Trophoblast cell (in vitro differentiated cells and primary cell): ENCODE data around the gene DLGAP4.
"Not testable (repeated sequence)": the region's sequence is repeated elsewhere in the genome, so short reads cannot be mapped to it uniquely, and the experiment has no call there.

Source experiments
- DNase-seq, 2 donors: peaks; one replicate each; pipeline ENCODE4 v3.0.0-alpha.2; 2016
- H2AFZ ChIP-seq: 2 replicates; pipeline ENCODE4 v1.6.1; 2013; ENCODE audit warnings: low read length, moderate library complexity, mild to moderate bottlenecking; ENCODE audit not compliant: insufficient read depth, poor library complexity
- H2AK5ac ChIP-seq: 2 replicates; pipeline ENCODE4 v1.6.1; 2013; ENCODE audit warnings: mild to moderate bottlenecking, low read length
- H2BK120ac ChIP-seq: 2 replicates; pipeline ENCODE4 v1.6.1; 2013; ENCODE audit warnings: low read length, mild to moderate bottlenecking, moderate library complexity; ENCODE audit not compliant: insufficient read depth, poor library complexity
- H2BK12ac ChIP-seq: 2 replicates; pipeline ENCODE4 v1.6.1; 2013; ENCODE audit warnings: mild to moderate bottlenecking, low read length, moderate library complexity
- H2BK5ac ChIP-seq: 2 replicates; pipeline ENCODE4 v1.6.1; 2013; ENCODE audit warnings: low read length, low read depth, moderate library complexity, mild to moderate bottlenecking; ENCODE audit not compliant: poor library complexity
- H3K14ac ChIP-seq: 2 replicates; pipeline ENCODE4 v1.6.1; 2013; ENCODE audit warnings: mild to moderate bottlenecking, low read length
- H3K18ac ChIP-seq: 2 replicates; pipeline ENCODE4 v1.6.1; 2013; ENCODE audit warnings: mild to moderate bottlenecking, low read length
- H3K23ac ChIP-seq: 2 replicates; pipeline ENCODE4 v1.6.1; 2013; ENCODE audit warnings: low read length
- H3K27ac ChIP-seq: 2 replicates; pipeline ENCODE4 v1.5.1; 2013; ENCODE audit warnings: low read depth, mild to moderate bottlenecking, inconsistent platforms, low read length, moderate library complexity
- H3K27me3 ChIP-seq: 2 replicates; pipeline ENCODE4 v1.6.1; 2013; ENCODE audit warnings: inconsistent platforms, mild to moderate bottlenecking, low read length, moderate library complexity; ENCODE audit not compliant: insufficient read depth
- H3K36me3 ChIP-seq, 2 experiments: 1 replicate in 1 of 2; 2 replicates in 1 of 2; pipeline ENCODE4 v1.6.1; 2013; ENCODE audit warnings: low read length in 2 of 2, mild to moderate bottlenecking in 2 of 2, moderate library complexity in 1 of 2; ENCODE audit not compliant: insufficient read depth in 2 of 2, control insufficient read depth in 1 of 2
- H3K4ac ChIP-seq: 2 replicates; pipeline ENCODE4 v1.6.1; 2013; ENCODE audit warnings: low read depth, mild to moderate bottlenecking, low read length, moderate library complexity
- H3K4me1 ChIP-seq, 2 experiments: 1 replicate in 1 of 2; 2 replicates in 1 of 2; pipeline ENCODE4 v1.6.1; 2013; ENCODE audit warnings: low read length in 2 of 2, mild to moderate bottlenecking in 2 of 2, moderate library complexity in 1 of 2; ENCODE audit not compliant: insufficient read depth in 2 of 2, control insufficient read depth in 1 of 2
- H3K4me2 ChIP-seq: 2 replicates; pipeline ENCODE4 v1.6.1; 2013; ENCODE audit warnings: inconsistent platforms, mild to moderate bottlenecking, low read length, moderate library complexity
- H3K4me3 ChIP-seq: 2 replicates; pipeline ENCODE4 v1.5.1; 2013; ENCODE audit warnings: mild to moderate bottlenecking, low read depth, low read length, inconsistent platforms
- H3K79me1 ChIP-seq: one replicate; pipeline ENCODE4 v1.6.1; 2013; ENCODE audit warnings: low read length
- H3K79me2 ChIP-seq: 2 replicates; pipeline ENCODE4 v1.6.1; 2013; ENCODE audit warnings: low read length, mild to moderate bottlenecking; ENCODE audit not compliant: control insufficient read depth, insufficient read depth, poor library complexity
- H3K9ac ChIP-seq: 2 replicates; pipeline ENCODE4 v1.6.1; 2013; ENCODE audit warnings: mild to moderate bottlenecking, low read length
- H3K9me3 ChIP-seq: 2 replicates; pipeline ENCODE4 v1.6.1; 2013; ENCODE audit warnings: low read depth, mild to moderate bottlenecking, control low read depth, inconsistent platforms, low read length; ENCODE audit not compliant: insufficient read depth
- H4K12ac ChIP-seq: 2 replicates; pipeline ENCODE4 v1.6.1; 2013; ENCODE audit warnings: low read depth, mild to moderate bottlenecking, low read length, moderate library complexity
- H4K8ac ChIP-seq: 2 replicates; pipeline ENCODE4 v1.6.1; 2013; ENCODE audit warnings: low read depth, mild to moderate bottlenecking, low read length, moderate library complexity
- H4K91ac ChIP-seq: one replicate; pipeline ENCODE4 v1.6.1; 2013; ENCODE audit warnings: low read depth, mild to moderate bottlenecking, low read length, moderate library complexity
- WGBS: extraction: QIAGEN DNeasy Blood & Tissue Kit; methylation state at CpG from one replicate; pipeline ENCODE4 v1.1.7; 2013; ENCODE audit warnings: missing lambda C conversion rate; ENCODE audit not compliant: insufficient read length, insufficient coverage; ENCODE audit errors: extremely low coverage; 5-methylcytosine and 5-hydroxymethylcytosine counted together

DLGAP4 gene

DNA sequence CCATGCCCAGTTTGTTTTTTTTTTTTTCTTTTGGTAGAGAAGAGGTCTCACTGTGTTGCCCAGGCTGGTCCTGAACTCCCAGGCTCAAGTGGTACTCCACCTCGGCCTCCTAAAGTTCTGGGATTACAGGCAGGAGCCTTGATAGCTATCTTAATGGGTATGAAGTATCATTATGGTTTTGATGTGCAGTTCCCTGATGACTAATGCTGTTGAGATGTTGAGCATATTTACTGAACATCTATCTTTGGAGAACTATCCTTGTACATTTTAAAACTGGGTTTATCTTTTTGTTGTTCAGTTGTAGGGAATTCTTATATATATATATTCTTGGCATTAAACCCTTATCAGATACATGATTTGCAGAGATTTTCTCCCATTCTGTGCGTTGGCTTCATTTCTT, 213.8 kb downstream of the DLGAP4 start:
- Histone ChIP-seq H3K9ac (no peak overlapping the region), H4K91ac (no peak overlapping the region), H3K27me3 (no peaks in the 10 kb centered on the region), H3K23ac (no peak overlapping the region), H3K14ac (no peak overlapping the region), H4K8ac (no peak overlapping the region), H3K79me1 (no peaks in the 10 kb centered on the region), H3K9me3 (no peaks in the 10 kb centered on the region), H3K18ac (no peak overlapping the region), H3K4me2 (no peak overlapping the region), H3K79me2 (no peaks in the 10 kb centered on the region), H2BK120ac (no peak overlapping the region), H3K4ac (no peak overlapping the region), H3K36me3 (peaks cover 43 to 45% of the 10 kb centered on the region in 2 experiments), H2AFZ (no peak overlapping the region), H2BK12ac (no peak overlapping the region), H2AK5ac (no peak overlapping the region), H2BK5ac (no peak overlapping the region), H3K4me3 (no peak overlapping the region), H4K12ac (no peak overlapping the region), H3K27ac (no peak overlapping the region), H3K4me1 (peaks cover 2 to 3% of the 10 kb centered on the region in 2 experiments)
- no CpG with 5 or more reads among the region's 2 CpGs for WGBS
- DNase-seq: no peak

DNA sequence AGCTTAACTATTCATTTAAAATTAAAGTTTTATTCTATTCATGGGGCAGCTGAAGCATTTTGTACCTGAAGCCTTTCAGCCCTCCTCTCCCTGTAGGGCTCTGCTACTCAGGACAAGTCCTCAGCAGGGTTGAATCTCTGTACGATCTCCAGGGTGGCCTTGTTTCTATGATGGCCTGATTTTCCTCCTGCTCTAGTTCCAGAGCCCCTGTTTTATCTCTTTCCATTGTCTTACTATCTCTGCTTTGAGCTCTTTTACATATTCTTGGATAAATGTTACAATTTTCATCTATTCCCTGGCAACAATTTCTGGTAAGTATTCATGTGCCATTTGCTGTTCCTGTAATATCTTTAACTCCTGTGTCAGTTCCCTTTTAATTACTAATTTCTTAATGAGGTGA, 215.4 kb downstream of the DLGAP4 start:
- no peak overlapping the region for H2AK5ac ChIP-seq
- H3K23ac ChIP-seq: no peak overlapping the region
- no peak overlapping the region for H4K8ac ChIP-seq
- H3K14ac ChIP-seq: no peak overlapping the region
- no peaks in the 10 kb centered on the region for H3K79me2 ChIP-seq
- H3K27me3 ChIP-seq: no peaks in the 10 kb centered on the region
- no peak overlapping the region for H3K4ac ChIP-seq
- H2BK5ac ChIP-seq: no peak overlapping the region
- no peak overlapping the region for H3K4me2 ChIP-seq
- no peak for DNase-seq
- H2BK12ac ChIP-seq: no peak overlapping the region
- no peak overlapping the region for H4K12ac ChIP-seq
- no peak overlapping the region for H4K91ac ChIP-seq
- no peaks in the 10 kb centered on the region for H3K79me1 ChIP-seq
- no peak overlapping the region for H2AFZ ChIP-seq
- no CpG with 5 or more reads among the region's 1 CpG for WGBS
- H3K27ac ChIP-seq: no peak overlapping the region
- H3K18ac ChIP-seq: no peak overlapping the region
- H3K4me3 ChIP-seq: no peak overlapping the region
- H3K9ac ChIP-seq: no peak overlapping the region
- H3K36me3 ChIP-seq: peaks cover 55 to 57% of the 10 kb centered on the region in 2 experiments
- no peaks in the 10 kb centered on the region for H3K4me1 ChIP-seq
- no peak overlapping the region for H2BK120ac ChIP-seq
- H3K9me3 ChIP-seq: no peaks in the 10 kb centered on the region

DNA sequence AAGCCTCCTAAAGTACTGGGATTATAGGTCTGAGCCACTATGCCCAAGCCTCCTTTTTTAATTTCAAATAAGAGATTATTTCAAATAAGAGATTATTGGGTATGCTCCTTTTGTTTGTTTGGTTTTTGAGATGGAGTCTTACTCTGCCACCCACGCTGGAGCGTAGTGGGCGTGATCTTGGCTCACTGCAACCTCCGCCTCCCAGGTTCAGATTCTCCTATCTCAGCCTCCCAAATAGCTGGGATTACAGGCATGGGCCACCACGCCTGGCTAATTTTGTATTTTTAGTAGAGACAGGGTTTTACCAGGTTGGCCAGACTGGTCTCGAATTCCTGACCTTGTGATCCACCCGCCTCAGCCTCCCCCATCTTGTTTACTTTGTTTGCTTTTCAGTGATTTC, 216.3 kb downstream of the DLGAP4 start:
- not testable (repeated sequence) for H3K4me2 ChIP-seq, H3K18ac ChIP-seq, H3K4me3 ChIP-seq, H3K23ac ChIP-seq, H4K8ac ChIP-seq, H3K27me3 ChIP-seq, H3K79me1 ChIP-seq, H2AFZ ChIP-seq, H2BK120ac ChIP-seq, H3K9me3 ChIP-seq, H2AK5ac ChIP-seq, H4K12ac ChIP-seq, H3K14ac ChIP-seq, H2BK5ac ChIP-seq, H3K9ac ChIP-seq, H3K4ac ChIP-seq, H3K79me2 ChIP-seq, H2BK12ac ChIP-seq, H4K91ac ChIP-seq, H3K4me1 ChIP-seq, H3K27ac ChIP-seq, DNase-seq
- H3K36me3 ChIP-seq: peaks cover 60 to 61% of the 10 kb centered on the region in 2 experiments
- no CpG with 5 or more reads among the region's 7 CpGs for WGBS

DNA sequence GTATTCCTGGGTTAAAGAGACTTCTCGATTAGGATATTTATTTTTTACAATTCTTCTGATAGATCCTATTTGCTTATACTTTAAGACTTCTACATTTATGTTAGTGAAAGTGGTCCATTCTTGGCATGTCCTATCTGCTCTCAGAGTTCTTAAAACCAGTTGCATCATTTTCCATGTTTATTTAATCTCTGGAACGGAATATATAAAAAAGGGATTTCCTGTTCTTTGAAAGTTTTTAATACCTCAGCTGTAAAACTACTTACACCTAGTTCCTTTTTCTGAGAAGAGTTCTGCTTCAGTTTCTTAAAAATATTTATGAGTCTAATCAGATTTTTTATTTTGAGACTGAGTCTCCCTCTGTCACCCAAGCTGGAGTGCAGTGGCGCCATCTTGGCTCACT, 217.2 kb downstream of the DLGAP4 start:
- no peak overlapping the region for H2BK12ac ChIP-seq
- no peak overlapping the region for H3K4ac ChIP-seq
- no CpG with 5 or more reads among the region's 3 CpGs for WGBS
- no peak overlapping the region for H3K14ac ChIP-seq
- peaks cover 66% of the 10 kb centered on the region in 2 experiments for H3K36me3 ChIP-seq
- no peak overlapping the region for H3K27ac ChIP-seq
- no peak overlapping the region for H4K12ac ChIP-seq
- no peaks in the 10 kb centered on the region for H3K79me2 ChIP-seq
- H4K91ac ChIP-seq: no peak overlapping the region
- H3K27me3 ChIP-seq: no peaks in the 10 kb centered on the region
- no peak overlapping the region for H3K23ac ChIP-seq
- H2AFZ ChIP-seq: no peak overlapping the region
- no peaks in the 10 kb centered on the region for H3K79me1 ChIP-seq
- no peak overlapping the region for H3K4me2 ChIP-seq
- H4K8ac ChIP-seq: no peak overlapping the region
- H2BK120ac ChIP-seq: no peak overlapping the region
- H2AK5ac ChIP-seq: no peak overlapping the region
- DNase-seq: no peak
- H3K4me3 ChIP-seq: no peak overlapping the region
- no peak overlapping the region for H2BK5ac ChIP-seq
- no peaks in the 10 kb centered on the region for H3K4me1 ChIP-seq
- H3K18ac ChIP-seq: no peak overlapping the region
- no peaks in the 10 kb centered on the region for H3K9me3 ChIP-seq
- H3K9ac ChIP-seq: no peak overlapping the region
